ENCODE results near the gene CNOT1. TPM values are rescaled to one million over a fixed set of nuclear protein-coding genes. Genes with fewer than 3 reads are reported as not detected.
"Not testable (repeated sequence)": the region's sequence is repeated elsewhere in the genome, so short reads cannot be mapped to it uniquely, and the experiment has no call there.

CNOT1 gene
- total RNA-seq, 1 donor from 2014 or later, result 58.0 TPM

DNA sequence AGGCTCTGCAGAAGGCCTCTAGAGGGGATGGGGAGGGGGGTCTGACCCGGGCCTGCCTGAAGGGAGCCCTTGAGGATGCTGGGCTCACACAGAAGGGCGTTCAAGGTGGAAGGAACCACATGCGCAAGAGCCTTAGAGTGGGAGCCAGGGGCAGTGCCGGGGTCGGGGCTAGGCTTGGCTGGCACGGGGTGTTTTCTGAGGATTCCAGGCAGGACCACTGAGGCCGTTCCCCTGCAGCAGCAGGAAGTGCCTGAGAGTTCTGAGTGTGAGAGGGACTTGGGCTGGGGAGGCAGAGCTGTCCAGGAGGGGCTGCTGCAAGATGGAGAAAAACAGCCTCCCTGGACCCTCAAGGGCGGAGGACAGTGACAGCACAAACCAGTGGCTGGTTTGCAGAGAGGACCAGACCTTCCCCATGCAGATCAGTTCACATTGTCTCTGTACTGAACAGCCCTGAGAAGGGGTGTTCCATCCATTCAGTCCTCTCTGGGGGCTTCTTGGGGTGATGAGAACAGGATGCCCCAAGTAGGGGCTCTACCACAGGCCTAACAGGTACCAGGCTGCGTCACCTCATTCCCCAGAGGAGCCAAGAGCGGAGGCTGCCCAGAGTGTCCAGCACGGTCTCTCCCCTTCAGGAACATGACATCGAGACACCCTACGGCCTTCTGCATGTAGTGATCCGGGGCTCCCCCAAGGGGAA is 126.3 kb downstream of the CNOT1 start:
- DNase-seq (ENCODE audit: low spot score), result no peak

DNA sequence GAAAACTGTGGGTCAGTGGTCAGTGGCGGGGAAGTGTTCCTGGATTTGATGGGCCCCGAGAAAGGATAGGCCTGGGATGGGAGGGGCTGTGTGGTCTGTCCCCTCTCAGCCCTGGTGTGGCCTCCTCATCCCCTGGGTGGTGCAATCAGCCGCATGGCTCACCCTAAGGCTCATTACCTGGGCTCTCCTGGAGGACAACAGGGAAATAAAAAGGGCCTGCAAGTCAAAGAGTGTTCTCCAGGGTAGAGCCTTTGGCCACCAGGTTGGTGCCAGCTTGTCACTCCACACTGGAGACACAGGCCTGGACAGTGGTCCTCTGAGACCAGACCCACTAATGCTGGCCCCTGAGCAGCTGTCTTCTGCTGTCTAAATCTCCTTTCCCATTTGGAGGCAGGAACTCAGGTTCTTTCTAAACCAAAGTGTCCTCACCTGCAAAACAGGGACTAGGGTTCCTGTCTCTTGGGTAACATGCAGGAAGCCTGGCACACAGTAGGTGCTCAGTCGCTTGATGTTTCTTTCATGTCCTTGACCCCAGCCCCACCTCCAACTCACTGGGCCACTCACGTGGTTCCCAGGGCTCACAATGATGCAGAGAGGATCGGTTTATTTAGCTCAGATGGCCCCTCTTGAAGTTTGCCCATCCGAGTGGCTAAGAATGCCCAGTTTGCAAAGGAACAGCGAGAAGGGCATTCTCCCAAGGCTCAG is 127.3 kb downstream of the CNOT1 start:
- DNase-seq (ENCODE audit: low spot score), result no peak

DNA sequence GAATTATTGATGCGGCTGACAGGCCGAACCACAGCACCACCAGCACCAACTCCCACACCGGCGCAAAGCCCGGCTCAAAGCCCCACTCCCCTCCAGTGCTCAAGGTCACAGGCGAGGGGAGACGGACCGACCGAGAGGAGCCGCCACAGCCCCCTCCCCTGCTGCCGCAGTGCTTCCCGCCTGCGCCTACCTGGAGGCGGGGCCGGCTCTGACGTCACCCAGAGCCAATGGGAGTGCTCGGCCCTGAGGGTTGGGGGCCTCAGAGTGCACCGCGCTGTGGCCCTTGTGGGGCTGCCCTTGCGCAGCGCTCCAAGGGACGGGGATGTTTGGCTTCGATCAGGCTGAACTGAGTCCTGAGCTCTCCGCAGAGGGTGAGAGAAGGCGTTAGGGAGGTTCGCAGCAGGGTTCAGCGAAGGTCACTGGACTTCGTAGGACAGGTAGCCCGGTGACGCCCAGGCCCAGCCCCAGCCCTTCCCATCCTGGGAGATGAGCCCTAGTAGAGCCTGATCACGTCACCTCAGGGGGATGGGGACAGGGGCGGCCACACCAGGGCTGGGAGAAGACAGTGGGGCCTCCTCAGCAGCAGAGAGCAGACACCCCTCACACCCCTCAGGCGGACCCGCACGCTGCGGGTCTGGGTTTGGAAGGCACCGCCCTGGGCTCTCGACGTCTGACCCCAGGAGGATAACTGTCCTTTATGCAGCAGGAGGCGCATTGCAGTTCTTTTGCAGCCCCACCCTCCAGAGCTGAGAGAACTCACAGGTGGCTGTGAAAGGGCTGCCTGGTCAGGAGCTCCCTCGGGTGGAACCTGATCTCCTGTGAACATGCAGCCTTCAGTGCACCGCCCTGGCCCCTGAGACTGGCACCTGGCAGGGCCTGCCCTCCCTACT is 128.1 kb downstream of the CNOT1 start:
- no peak for DNase-seq (ENCODE audit: low spot score)

DNA sequence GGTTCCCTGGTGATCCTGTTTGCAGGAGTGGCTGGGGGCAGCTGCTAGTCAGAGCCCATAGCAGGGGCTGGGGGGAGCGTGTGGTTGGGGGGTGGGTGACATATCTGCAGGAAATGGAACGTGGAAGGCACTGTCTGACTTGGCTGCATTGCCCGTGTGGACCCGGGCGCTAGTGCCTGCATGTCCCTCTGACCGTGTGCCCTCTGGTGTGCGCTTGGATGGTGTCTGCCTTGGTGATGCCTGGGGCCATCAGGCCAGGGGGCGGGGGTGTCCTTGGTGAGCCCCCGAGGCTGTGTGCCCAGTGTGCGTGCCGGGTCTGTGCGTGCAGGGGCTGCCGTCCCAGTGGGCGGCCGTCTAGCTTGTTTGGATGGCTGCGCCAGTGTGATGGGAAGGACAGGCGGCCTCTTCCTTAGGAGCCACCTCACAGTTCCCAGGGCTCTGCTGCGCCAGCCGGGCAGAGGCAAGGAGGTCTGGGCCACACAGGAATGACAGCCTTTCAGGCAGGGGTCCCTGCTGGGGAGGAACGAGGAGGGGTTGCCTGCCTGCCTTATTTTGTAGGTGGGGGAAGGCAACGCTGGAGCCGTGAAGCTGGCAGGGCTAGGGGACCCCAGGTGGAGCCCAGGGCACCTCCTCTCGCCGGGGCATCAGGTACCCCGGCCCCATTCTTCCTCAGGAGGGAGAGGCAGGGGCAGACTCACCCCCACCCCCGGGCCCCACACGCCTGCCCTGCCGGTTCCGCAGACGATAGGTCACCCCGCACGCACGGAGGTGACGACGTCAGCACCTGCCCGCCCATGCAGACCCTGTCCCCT is 129.0 kb downstream of the CNOT1 start:
- DNase-seq (ENCODE audit: low spot score), result no peak

DNA sequence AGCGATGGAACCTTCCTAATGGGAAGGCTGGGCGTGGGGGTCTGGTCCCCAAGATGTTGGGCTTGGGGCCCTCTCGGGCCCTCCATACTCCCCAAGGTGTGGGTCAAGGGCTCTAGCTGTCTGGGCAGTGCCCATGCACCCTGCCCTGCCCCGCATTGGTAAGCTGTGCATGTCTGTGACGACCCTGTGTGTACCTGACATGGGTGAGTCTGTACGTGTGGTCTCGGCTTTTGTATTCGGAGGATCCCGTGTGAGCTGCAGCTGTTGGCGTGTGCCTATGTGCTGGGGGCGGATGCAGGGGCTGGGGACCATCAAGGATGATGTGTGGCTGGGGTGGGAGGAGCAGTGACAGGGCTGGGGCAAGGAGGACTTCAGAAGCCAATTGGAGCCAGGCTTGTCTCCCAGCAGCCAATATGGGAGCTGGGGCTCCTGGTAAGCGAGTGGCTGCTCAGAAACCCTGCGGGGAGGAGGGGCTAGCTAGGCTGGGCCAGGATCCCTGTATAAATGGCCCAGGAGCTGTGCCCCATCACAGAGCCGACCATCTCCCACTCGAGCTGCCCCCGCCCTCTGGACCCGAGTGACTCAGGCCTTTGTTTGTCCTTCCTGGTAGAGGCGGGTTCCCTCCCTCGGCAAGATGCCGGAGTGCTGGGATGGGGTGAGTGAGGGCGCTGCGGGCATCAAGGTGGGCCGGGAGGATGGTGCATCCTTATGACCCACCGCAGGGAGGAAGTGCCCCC is 129.8 kb downstream of the CNOT1 start, which contains the start of gene NDRG4:
Gene NDRG4, plus strand, starts transcription at position 529 of the 737 bp plus-strand sequence. Its CDS starts 106 bp downstream, at position 635.
- DNase-seq (ENCODE audit: low spot score), result peak; percentile 82

DNA sequence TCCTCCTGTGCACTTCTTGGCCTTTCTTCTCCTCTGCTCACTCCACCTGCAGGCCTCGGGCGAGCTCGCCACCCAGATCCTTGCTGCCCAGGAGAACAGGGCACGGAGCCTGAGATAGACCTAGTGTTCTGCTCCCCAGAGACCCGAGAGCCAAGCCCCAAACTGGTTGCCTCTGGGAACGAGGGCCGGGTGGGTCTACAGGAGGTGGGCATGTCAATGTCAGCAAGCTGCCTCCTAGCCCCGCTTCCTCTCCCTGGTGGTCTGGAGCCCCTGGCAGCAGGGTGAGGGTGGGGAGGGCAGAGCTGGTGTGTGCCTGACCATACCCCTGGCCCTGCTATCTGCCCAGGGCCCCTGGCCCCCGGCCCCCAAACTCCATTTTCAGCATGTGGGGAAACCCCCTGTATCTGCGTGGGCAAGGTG is 130.5 kb downstream of the CNOT1 start:
- no peak for DNase-seq (ENCODE audit: low spot score)

DNA sequence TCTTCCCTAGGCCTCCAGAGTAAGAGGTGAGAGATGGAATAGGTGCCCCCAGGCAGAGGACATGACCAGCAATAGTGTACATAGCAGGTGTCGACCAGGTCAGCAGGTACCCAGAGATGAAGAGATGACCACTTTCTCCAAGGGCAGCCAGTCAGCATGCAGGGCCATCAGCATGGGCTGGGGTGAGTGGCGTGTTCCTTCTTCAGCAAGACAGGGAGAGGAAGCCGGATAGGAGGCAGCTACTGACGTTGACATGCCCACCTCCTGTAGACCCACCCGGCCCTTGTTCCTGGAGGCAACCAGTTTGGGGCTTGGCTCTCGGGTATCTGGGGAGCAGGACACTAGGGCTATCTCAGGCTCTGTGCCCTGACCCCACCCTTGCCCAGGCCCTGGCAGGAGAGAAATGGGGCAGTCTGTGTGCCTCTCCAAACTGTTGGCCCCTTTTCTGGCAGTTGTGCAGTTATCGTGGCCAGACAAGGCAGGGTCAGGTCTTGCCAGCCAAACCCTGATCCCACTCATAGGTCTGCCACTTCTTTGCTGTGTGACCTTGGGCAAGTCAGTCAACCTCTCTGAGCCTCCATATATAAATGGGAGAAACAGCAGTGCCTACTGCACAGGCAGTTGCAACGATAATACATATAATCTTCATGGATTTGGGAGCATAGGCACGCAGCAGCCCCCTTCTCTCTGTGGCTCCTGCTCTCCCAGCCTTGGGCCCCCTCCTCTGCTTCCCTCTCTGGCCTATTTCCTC is 131.1 kb downstream of the CNOT1 start:
- DNase-seq (ENCODE audit: low spot score), result no peak

DNA sequence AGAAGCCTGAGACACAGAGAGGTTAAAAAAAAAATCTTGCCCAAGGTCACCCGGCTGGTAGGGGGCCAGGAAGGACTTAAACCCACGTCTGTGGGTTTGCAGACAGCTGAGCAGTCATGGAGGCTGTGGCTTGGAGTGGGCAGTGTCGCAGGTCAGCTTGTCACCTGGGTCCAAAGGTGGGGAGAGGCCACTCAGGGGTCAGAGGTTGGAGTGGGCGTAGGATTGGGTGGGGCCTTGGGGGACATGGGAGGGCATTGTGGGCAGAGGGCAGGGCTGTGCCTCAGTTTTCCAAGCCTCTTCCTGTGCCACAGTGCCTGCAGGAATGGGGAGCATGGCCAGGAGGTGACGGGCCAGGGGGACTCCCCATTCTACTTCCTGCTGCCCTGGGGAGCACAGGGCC is 131.7 kb downstream of the CNOT1 start:
- no peak for DNase-seq (ENCODE audit: low spot score)

DNA sequence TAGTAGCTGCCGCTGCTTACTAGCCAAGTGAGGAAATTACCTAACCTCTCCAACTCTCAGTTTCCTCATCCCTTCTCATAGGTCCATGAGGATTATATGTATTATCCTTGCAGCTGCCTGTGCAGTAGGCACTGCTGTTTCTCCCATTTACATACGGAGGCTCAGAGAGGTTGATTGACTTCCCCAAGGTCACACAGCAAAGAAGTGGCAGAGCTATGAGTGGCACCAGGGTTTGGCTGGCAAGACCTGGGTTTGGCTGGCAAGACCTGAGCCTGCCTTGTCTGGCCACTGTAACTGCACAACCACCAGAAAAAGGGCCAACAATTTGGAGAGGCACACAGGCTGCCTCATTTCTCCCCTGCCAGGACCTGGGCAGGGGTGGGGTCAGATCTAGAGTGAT is 132.2 kb downstream of the CNOT1 start:
- DNase-seq (ENCODE audit: low spot score), result no peak

DNA sequence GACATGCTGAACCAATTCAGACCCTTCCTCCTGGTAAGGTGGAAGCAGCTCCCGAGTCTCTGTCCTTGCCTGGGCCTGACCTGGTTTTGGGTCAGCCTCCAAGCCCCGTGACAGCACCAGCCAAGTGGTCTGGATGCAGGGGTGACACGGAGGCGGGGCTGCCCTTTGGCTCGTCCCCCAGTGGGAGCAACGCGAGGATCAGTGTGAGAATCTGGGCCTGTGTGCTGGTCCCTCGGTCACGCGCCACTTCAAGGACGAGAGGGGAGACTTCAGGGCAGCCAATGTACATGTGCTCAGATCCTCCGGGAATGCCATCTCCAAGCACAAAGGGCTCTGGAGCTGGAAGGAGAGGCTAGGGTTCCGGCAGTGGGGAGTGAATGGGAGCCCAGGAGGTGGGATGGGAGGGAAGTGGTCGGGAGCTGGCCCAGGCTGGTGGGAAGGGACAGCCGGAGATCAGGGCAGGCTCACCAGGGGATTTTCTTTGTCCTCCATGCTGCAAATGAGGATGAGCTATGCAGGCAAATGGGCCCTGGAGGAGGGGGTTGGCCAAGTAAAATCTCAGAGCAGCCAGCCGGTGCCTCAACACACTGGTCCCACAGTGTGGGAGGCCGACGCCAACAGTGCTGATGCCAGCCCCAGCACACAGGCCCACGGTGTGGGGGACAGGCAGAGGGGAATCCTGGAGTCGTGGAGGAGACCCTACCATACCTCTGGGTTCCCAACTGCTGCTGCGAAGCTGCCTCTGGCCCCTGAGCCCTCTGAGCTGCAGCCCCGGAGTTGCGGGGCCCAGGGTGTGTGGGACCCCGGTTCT is 133.9 kb downstream of the CNOT1 start:
- no peak for DNase-seq (ENCODE audit: low spot score)

DNA sequence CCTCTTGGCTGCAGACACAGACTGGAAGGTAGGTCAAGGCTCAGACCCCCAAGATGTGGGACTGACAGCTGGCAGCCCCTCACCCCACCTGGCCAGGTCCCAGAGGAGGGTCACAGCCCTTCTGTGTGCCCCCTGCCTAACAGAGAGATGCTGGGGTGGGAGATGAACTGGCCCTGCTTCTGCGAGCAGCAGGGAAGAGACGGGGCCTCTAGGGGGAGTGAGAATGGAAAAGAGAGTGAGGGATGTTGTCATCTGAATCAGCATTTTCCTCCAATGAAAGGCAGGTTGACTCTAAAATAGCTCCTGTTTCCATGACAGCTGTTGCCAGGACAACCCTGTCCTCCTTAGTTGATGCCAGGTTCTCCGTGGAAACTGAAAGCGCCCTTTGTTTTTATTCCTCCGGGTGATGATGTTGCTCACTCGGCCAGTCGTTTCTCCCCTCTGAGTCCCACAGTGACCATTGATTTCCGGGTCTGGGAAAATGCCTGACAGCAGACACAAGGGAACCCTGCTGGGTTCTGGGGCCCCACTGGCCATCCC is 134.6 kb downstream of the CNOT1 start:
- peak; percentile 96 for DNase-seq (ENCODE audit: low spot score)

DNA sequence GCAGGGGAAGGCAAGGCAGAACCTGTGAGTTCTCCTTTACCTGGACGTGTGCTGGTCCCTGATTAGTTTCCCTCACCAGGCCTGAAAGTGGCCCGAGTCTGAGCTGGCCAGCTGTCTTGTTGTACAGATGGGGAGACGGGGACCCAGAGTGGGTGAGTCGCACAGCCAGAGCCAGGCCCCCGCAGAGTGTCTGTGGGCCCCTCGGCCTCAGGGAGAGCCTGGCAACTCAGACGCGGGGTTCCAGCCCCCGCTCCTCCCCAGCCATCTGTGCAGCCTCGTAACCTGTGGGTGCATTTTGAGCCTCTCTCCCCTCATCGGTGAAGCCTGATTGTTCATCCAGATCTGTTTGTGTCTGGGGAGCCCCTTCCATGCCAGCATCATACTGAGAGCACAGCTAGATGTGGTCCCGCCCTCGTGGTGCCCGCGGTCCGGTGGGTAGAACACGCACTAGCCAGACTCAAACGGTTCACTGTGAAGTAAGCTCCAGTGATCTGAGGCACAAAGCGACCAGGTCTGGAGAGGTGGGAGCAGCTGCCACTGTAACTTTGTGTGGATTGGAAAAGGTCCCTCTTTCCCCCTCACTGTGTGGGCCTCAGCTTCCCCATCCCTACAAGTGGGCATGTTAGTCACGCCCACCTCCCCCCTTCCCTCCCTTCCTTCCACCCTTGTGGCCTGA is 135.7 kb downstream of the CNOT1 start:
- DNase-seq (ENCODE audit: low spot score), result no peak

DNA sequence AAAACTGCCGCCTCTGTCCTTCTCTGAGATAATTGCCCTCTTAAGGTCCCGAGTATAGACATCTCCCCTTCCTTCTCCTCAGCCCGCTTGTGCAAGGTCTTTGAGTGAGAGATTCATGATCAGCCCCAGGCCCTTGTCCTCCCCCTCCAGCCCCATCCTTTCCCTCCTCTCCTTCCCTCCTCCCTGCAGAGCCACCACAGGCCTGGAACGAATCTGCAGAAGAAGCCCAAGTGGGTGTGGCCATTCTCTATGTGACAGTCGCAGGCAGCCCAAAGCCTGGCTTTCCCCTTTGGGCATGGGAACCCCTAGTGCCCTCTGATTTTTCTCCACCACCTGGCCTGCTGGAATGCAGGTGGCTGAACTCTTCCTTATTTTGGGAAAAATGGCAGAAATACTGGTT is 136.9 kb downstream of the CNOT1 start:
- DNase-seq (ENCODE audit: low spot score), result no peak

DNA sequence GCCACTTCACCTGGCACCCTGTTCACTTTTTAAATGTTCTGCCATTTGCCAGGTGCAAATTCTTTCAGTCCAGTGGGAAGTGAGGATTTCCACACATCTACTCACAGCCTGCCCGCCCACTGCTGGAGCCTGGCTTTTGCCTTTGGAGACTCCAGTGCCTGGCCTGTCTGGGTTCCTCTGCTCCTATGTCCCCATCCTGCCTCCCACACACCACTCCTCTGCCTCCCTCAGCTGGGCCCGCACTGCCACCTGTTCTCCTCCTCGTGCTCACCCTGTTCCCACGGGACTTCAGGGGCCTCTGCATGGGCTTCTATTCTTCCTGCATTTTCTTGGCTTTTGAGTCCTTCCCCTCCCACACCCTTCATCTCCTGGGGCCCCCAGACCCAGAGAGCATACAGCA is 137.6 kb downstream of the CNOT1 start:
- DNase-seq (ENCODE audit: low spot score), result no peak

DNA sequence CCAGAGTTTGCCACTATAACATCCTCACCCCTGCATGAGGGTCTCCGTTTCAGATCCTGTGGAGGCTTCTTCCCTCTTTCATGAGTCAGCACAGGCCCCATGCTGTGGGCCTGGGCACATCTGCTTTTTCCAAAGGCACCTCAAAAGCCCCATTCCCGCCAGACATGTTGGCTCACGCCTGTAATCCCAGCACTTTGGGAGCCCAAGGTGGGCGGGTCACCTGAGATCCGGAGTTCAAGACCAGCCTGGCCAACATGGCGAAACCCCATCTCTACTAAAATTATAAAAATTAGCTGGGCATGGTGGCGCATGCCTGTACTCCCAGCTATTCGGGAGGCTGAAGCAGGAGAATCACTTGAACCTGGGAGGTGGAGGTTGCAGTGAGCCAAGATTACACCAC is 139.1 kb downstream of the CNOT1 start:
- not testable (repeated sequence) for DNase-seq (ENCODE audit: low spot score)

DNA sequence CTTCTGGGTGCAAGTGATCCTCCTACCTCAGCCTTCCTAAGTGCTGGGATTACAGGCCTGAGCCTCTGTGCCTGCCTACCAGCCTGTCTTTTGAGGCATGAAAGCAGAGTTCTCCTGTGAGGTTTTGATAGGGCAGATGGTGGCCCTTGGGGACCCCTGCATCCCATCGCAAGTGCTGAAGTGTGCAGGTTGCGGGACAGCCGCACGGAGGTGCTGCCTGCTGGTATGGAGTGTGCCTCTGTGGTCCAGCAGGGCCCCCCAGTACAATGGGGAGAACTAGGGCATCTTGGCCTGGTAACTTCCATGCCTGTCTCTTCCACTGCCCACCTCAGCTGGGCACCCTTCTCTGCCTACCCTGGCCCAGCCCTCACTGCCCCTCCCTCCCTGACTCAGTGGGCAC is 139.6 kb downstream of the CNOT1 start:
- DNase-seq (ENCODE audit: low spot score), result no peak

DNA sequence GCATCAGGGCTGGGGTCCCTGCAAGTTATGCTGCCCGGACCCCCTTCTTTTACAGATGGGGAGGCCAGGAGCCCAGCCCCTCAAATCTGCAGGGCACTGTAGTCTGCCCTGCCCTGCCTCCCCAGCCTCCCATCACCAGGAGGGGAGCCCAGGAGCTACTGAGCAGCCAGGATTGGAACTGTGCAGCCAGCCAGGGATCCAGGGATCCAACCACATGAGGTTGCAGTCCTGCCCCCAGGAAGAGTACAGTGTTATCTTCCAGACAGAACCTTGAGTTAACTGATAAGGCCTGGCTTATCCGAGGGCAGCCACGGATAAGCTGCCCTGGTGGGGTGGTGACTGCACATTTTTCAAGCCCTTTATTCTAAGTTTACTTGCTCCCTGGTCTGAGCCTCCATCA is 141.1 kb downstream of the CNOT1 start:
- no peak for DNase-seq (ENCODE audit: low spot score)
